Liver (tissue), 9 donors: ENCODE results near the gene KIFC1. TPM values are rescaled to one million over a fixed set of nuclear protein-coding genes. Genes with fewer than 3 reads are reported as not detected.

Source experiments
- DNase-seq: peaks from one replicate; pipeline ENCODE4 v3.0.0-alpha.2; 2017; ENCODE audit warnings: low spot score
- H3K27ac ChIP-seq, 2 donors: one replicate each; pipeline ENCODE4 v1.7.0; 2013; ENCODE audit warnings: inconsistent platforms in 2 of 2, low read length in 2 of 2, control low read depth in 1 of 2, low read depth in 1 of 2, mild to moderate bottlenecking in 1 of 2
- H3K27me3 ChIP-seq, 4 donors: one replicate each; pipeline versions ENCODE4 v1.6.1 to v1.7.0; 2013; ENCODE audit warnings: low read length in 3 of 4, inconsistent platforms in 1 of 4, mild to moderate bottlenecking in 1 of 4, moderate library complexity in 1 of 4; ENCODE audit not compliant: control insufficient read depth in 4 of 4, insufficient read depth in 4 of 4
- H3K36me3 ChIP-seq, 4 donors: one replicate each; pipeline versions ENCODE4 v1.6.1 to v1.7.0; 2013; ENCODE audit warnings: low read length in 3 of 4, mild to moderate bottlenecking in 3 of 4, low read depth in 1 of 4, moderate library complexity in 1 of 4; ENCODE audit not compliant: control insufficient read depth in 4 of 4, insufficient read depth in 3 of 4
- H3K4me1 ChIP-seq, 4 donors: one replicate each; pipeline versions ENCODE4 v1.6.1 to v1.7.0; 2013; ENCODE audit warnings: low read length in 3 of 4, mild to moderate bottlenecking in 3 of 4, moderate library complexity in 1 of 4; ENCODE audit not compliant: control insufficient read depth in 4 of 4, insufficient read depth in 4 of 4
- H3K4me3 ChIP-seq, 3 donors: one replicate each; pipeline versions ENCODE4 v1.6.1 to v1.7.0; 2013; ENCODE audit warnings: low read length in 3 of 3, control low read depth in 1 of 3, low read depth in 1 of 3, mild to moderate bottlenecking in 1 of 3
- H3K9ac ChIP-seq, 2 donors: one replicate each; pipeline ENCODE4 v1.7.0; 2013; ENCODE audit warnings: low read length in 2 of 2, mild to moderate bottlenecking in 2 of 2, moderate library complexity in 2 of 2, control low read depth in 1 of 2, low read depth in 1 of 2
- H3K9me3 ChIP-seq, 4 donors: one replicate each; pipeline versions ENCODE4 v1.6.1 to v1.7.0; 2013; ENCODE audit warnings: low read length in 3 of 4; ENCODE audit not compliant: control insufficient read depth in 4 of 4
- EGR1 ChIP-seq, 2 donors: IDR thresholded peaks; 2 replicates each; pipeline ENCODE4 v1.6.1; 2016 to 2018; ENCODE audit warnings: antibody characterized with exemption in 2 of 2, low read depth in 2 of 2
- FOXA1 ChIP-seq: IDR thresholded peaks from 2 replicates; pipeline ENCODE4 v1.6.1; 2016; ENCODE audit warnings: antibody characterized with exemption
- FOXA2 ChIP-seq: IDR thresholded peaks from 2 replicates; pipeline ENCODE4 v1.6.1; 2016; ENCODE audit warnings: antibody characterized with exemption
- GABPA ChIP-seq, 2 donors: IDR thresholded peaks in 1 of 2; conservative IDR thresholded peaks in 1 of 2; 2 replicates each; pipeline ENCODE4 v1.6.1; 2016; ENCODE audit warnings: antibody characterized with exemption in 2 of 2, mild to moderate bottlenecking in 1 of 2, moderate library complexity in 1 of 2
- HNF4A ChIP-seq, 2 donors: conservative IDR thresholded peaks; 2 replicates each; pipeline ENCODE4 v1.6.1; 2016; ENCODE audit warnings: antibody characterized with exemption in 2 of 2, mild to moderate bottlenecking in 2 of 2
- NR2F2 ChIP-seq: IDR thresholded peaks from 2 replicates; pipeline ENCODE4 v1.6.1; 2016; ENCODE audit warnings: antibody characterized with exemption
- RAD21 ChIP-seq, 2 donors: IDR thresholded peaks; 2 replicates each; pipeline ENCODE4 v1.6.1; 2016; ENCODE audit warnings: antibody characterized with exemption in 2 of 2, mild to moderate bottlenecking in 2 of 2
- SP1 ChIP-seq: IDR thresholded peaks from 2 replicates; pipeline ENCODE4 v1.6.1; 2018; ENCODE audit warnings: antibody characterized with exemption, mild to moderate bottlenecking
- TAF1 ChIP-seq: conservative IDR thresholded peaks from 2 replicates; pipeline ENCODE4 v1.6.1; 2016; ENCODE audit warnings: antibody characterized with exemption, mild to moderate bottlenecking
- YY1 ChIP-seq: IDR thresholded peaks from 2 replicates; pipeline ENCODE4 v1.6.1; 2016; ENCODE audit warnings: antibody characterized with exemption, mild to moderate bottlenecking
- WGBS: extraction: QIAGEN DNeasy Blood & Tissue Kit; methylation state at CpG from one replicate; pipeline ENCODE4 v1.1.7; 2013; 5-methylcytosine and 5-hydroxymethylcytosine counted together
- polyA plus RNA-seq, 2 donors: library from polyadenylated mRNA; stranded (reverse) in 1 of 2; unstranded in 1 of 2; fragments of 200-250 nt in 1 of 2; fragments of >200 nt in 1 of 2; fragmentation: Nextera tagmentation in 1 of 2; extraction: Ambion mirVana in 1 of 2; gene quantifications; one replicate each; pipeline versions ENCODE4 v1.2.1 to v1.2.3, GENCODE V29; 2013 to 2015
- total RNA-seq, 2 donors: library from RNA; depleted of rRNA; stranded (reverse); fragments of >200 nt; gene quantifications; one replicate each; pipeline ENCODE4 v1.2.3, GENCODE V29; 2014
- TF ChIP-seq, protein P1 (sequence below): IDR thresholded peaks from 2 replicates; pipeline ENCODE4 v1.6.1; 2016; ENCODE audit warnings: antibody characterized with exemption
- TF ChIP-seq, protein P2 (sequence below): fragments of 150-350 bp; IDR thresholded peaks from 2 replicates; pipeline ENCODE4 v1.5.1; 2017; ENCODE audit warnings: improper control_type of control experiment, low read depth, low read length; ENCODE audit not compliant: missing input control
- TF ChIP-seq, protein P3 (sequence below): IDR thresholded peaks from 2 replicates; pipeline ENCODE4 v1.6.1; 2016; ENCODE audit warnings: antibody characterized with exemption, mild to moderate bottlenecking
- TF ChIP-seq, protein P4 (sequence below): IDR thresholded peaks from 2 replicates; pipeline ENCODE4 v1.6.1; 2016; ENCODE audit warnings: antibody characterized with exemption
- donor health status: healthy.
- donor health status: healthy.
- donor health status: healthy.
- donor health status: healthy.
- donor health status: healthy.

The KIFC1 gene
- total and polyA plus RNA-seq, 4 donors = 0.08 to 30.0 (median 1.3) TPM

DNA sequence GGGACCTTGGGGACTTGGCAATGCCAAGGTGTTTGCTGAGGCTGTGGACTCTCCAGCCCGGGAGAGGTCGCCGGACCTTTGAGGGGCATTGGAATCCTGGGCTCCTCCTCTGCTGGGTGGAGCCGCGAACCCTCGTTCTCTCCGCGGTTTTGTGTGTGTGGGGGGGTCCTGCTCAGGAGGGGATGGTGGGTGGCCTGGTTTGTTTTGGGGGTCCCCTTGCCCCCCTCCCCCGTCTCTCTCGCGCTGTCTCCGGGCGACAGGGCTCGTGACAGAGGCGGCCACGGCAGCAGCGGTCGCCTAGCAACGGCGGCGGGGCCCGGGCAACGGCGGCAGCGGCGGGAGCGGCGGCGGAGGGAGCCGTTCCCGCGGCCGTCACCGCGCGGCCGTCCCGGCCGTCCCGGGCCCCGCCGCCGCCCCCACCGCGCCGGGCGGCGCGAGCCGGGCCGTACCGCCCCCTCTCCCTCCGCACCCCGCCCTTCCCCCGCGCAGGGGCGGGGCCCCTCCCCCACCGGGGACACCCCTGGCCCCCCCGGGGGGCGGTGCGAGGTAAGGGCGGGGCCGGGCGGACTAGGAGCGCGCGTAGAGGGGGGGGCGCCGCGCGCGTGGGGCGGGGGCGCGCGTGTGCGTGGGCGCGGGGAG lies 36.1 kb downstream of the KIFC1 start:
- Histone ChIP-seq H3K9me3 (no peaks in the 10 kb centered on the region), H3K4me1 (peaks cover 13 to 47% (median 28%) of the 10 kb centered on the region in 4 donors), H3K36me3 (no peaks in the 10 kb centered on the region), H3K27ac (peak overlapping the region; percentile 40 to 42), H3K9ac (peak overlapping the region in 1 of 2 donors; percentile 56), H3K4me3 (peak overlapping the region; percentile 36 to 60 (median 58)), H3K27me3 (no peaks in the 10 kb centered on the region)
- under 1% methylated on average over 78 of the region's 79 CpGs for WGBS
- DNase-seq = peak; percentile 57
- no peak for TF ChIP-seq TAF1
- TF ChIP-seq, protein P1, sequence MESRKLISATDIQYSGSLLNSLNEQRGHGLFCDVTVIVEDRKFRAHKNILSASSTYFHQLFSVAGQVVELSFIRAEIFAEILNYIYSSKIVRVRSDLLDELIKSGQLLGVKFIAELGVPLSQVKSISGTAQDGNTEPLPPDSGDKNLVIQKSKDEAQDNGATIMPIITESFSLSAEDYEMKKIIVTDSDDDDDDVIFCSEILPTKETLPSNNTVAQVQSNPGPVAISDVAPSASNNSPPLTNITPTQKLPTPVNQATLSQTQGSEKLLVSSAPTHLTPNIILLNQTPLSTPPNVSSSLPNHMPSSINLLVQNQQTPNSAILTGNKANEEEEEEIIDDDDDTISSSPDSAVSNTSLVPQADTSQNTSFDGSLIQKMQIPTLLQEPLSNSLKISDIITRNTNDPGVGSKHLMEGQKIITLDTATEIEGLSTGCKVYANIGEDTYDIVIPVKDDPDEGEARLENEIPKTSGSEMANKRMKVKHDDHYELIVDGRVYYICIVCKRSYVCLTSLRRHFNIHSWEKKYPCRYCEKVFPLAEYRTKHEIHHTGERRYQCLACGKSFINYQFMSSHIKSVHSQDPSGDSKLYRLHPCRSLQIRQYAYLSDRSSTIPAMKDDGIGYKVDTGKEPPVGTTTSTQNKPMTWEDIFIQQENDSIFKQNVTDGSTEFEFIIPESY = no peak

DNA sequence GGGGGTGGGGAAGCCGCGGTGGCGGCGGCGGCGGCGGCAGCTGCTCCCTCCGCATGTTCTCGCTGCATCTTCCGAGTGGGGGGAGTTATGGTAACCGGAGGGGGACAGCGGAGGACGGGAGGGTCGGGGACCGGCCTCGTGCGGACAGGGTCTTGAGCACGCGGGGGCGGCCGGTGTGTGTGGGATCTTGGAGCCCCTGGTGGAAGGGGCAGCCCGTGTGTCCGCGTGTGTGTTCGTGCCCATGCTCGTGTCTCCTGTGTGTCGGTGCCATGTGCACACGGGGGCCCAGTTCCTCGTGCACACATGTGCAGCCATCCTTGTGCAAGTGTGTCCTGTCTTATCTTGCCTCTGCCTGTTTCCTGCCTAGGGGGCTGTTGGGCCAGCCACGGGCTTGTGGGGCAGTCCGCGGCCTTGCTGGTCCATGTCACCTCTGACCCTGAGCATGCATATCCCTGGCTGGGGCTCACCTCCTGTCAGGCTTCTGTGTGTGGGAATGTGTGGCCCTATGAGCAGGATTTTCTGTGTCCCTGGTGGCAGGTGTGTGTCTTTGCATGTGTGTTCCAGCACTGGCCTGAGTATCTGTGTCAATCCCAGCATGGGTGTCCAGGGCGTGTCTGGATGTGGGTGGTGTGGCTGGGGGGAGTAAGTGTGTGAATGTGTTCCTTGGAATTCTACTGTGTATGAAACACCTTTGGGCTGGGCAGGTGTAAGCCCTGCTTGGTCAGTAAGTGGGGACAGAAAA lies 36.8 kb downstream of the KIFC1 start:
- H3K27ac ChIP-seq = peak overlapping the region; percentile 15 to 16
- WGBS = 19% methylated on average over 33 of the region's 33 CpGs
- TF ChIP-seq, protein P2, sequence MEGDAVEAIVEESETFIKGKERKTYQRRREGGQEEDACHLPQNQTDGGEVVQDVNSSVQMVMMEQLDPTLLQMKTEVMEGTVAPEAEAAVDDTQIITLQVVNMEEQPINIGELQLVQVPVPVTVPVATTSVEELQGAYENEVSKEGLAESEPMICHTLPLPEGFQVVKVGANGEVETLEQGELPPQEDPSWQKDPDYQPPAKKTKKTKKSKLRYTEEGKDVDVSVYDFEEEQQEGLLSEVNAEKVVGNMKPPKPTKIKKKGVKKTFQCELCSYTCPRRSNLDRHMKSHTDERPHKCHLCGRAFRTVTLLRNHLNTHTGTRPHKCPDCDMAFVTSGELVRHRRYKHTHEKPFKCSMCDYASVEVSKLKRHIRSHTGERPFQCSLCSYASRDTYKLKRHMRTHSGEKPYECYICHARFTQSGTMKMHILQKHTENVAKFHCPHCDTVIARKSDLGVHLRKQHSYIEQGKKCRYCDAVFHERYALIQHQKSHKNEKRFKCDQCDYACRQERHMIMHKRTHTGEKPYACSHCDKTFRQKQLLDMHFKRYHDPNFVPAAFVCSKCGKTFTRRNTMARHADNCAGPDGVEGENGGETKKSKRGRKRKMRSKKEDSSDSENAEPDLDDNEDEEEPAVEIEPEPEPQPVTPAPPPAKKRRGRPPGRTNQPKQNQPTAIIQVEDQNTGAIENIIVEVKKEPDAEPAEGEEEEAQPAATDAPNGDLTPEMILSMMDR = peak; percentile 36
- TF ChIP-seq RAD21 (IDR thresholded peaks at IDR 0.05) (peak in 1 of 2 donors; percentile 46), TAF1 (no peak)
- no peak overlapping the region for H3K9ac ChIP-seq
- H3K4me3 ChIP-seq = peak overlapping the region in 2 of 3 donors; percentile 5 to 60
- no peak for DNase-seq
- no peaks in the 10 kb centered on the region for H3K27me3 ChIP-seq
- no peaks in the 10 kb centered on the region for H3K36me3 ChIP-seq
- no peaks in the 10 kb centered on the region for H3K9me3 ChIP-seq
- H3K4me1 ChIP-seq = peaks cover 13 to 47% (median 28%) of the 10 kb centered on the region in 4 donors

DNA sequence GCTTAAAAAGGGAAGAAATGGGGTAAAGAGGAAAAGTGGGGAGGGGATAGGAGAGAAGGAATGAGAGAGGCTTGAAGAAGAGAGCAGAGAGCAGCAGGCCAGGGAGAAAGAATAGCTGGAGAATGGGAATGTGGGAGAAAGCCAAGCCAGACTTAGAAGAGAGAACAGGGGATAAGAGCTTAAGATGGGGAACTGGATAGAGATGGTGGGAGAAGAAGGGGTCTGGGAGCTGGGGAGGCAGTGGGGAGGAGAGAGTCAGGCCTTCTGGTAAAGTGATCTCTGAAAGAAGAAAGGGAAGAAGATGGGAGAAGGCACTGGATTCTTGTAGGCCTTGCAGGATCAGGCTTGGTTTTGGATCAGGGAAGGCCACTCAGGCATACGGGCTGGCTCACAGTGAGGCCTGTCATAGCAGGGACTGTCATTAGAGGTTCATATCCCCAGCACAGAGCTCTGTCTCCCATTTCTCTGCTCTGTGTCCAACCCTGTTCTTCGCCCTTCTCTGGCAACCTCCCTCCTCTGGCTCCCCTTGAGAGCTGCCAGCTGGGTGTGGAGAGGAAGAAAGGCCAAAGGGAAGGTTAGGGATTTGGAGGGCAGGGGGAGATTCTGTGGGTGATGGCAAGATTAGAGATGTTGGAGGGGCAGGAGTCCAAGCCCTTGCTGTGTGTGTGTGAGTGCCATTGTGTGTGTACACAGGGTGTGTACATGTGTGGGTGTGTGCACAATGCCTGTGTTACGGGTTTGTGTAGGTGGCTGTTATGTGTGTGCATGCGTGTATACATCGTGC lies 37.5 kb downstream of the KIFC1 start:
- no peak overlapping the region for H3K4me3 ChIP-seq
- no peak overlapping the region for H3K9ac ChIP-seq
- no peak for DNase-seq
- peak overlapping the region; percentile 23 to 27 for H3K27ac ChIP-seq
- H3K4me1 ChIP-seq = peaks cover 13 to 47% (median 28%) of the 10 kb centered on the region in 4 donors
- H3K9me3 ChIP-seq = no peaks in the 10 kb centered on the region
- H3K27me3 ChIP-seq = no peaks in the 10 kb centered on the region
- 81% methylated on average over 5 of the region's 5 CpGs for whole genome bisulfite sequencing
- H3K36me3 ChIP-seq = no peaks in the 10 kb centered on the region
- TF ChIP-seq, protein P3, sequence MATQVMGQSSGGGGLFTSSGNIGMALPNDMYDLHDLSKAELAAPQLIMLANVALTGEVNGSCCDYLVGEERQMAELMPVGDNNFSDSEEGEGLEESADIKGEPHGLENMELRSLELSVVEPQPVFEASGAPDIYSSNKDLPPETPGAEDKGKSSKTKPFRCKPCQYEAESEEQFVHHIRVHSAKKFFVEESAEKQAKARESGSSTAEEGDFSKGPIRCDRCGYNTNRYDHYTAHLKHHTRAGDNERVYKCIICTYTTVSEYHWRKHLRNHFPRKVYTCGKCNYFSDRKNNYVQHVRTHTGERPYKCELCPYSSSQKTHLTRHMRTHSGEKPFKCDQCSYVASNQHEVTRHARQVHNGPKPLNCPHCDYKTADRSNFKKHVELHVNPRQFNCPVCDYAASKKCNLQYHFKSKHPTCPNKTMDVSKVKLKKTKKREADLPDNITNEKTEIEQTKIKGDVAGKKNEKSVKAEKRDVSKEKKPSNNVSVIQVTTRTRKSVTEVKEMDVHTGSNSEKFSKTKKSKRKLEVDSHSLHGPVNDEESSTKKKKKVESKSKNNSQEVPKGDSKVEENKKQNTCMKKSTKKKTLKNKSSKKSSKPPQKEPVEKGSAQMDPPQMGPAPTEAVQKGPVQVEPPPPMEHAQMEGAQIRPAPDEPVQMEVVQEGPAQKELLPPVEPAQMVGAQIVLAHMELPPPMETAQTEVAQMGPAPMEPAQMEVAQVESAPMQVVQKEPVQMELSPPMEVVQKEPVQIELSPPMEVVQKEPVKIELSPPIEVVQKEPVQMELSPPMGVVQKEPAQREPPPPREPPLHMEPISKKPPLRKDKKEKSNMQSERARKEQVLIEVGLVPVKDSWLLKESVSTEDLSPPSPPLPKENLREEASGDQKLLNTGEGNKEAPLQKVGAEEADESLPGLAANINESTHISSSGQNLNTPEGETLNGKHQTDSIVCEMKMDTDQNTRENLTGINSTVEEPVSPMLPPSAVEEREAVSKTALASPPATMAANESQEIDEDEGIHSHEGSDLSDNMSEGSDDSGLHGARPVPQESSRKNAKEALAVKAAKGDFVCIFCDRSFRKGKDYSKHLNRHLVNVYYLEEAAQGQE = no peak
- no peak for TF ChIP-seq EGR1 (IDR thresholded peaks at IDR 0.05; ENCODE audit: low read depth in 2 of 2)
- no peak for TF ChIP-seq YY1
- TF ChIP-seq RAD21 (IDR thresholded peaks at IDR 0.05) = no peak
- TF ChIP-seq, protein P4, sequence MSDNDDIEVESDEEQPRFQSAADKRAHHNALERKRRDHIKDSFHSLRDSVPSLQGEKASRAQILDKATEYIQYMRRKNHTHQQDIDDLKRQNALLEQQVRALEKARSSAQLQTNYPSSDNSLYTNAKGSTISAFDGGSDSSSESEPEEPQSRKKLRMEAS = no peak
- TF ChIP-seq, protein P1 = no peak
- no peak for TF ChIP-seq FOXA2
- no peak for TF ChIP-seq FOXA1
- TF ChIP-seq HNF4A (conservative IDR thresholded peaks at IDR 0.05) = no peak
- no peak for TF ChIP-seq SP1
- TF ChIP-seq NR2F2 = no peak
- no peak for TF ChIP-seq GABPA (IDR thresholded peaks at IDR 0.05 in 1 of 2, conservative IDR thresholded peaks at IDR 0.05 in 1 of 2)
